Dermis blood vessel endothelial cell (primary cell): Measurements from ENCODE around the gene NDUFB8. TPM values are rescaled to one million over a fixed set of nuclear protein-coding genes. Genes with fewer than 3 reads are reported as not detected.
"Not testable (repeated sequence)": the region's sequence is repeated elsewhere in the genome, so short reads cannot be mapped to it uniquely, and the experiment has no call there.

Experiments used
- DNase-seq: peaks from one replicate; pipeline ENCODE4 v3.0.0; 2010
- total RNA-seq: library from RNA; depleted of rRNA; stranded (reverse); fragments of >200 nt; gene quantifications from 2 replicates; pipeline ENCODE4 v1.2.3, GENCODE V29; 2014

NDUFB8 gene
- 113 and 116 TPM in 2 replicates for total RNA-seq

- DNase-seq = peak; percentile 91
Measured at GRCh38 chr10:100529475-100530298, at the start of gene NDUFB8. NDUFB8 (minus strand) TSS chr10:100529871; CDS start chr10:100529851, 20 bp downstream.

GRCh38 chr10:100576282-100576635 lies 46.6 kb upstream of the NDUFB8 start:
- no peak for DNase-seq

GRCh38 chr10:100575585-100576281 lies 46.1 kb upstream of the NDUFB8 start:
- DNase-seq = no peak

GRCh38 chr10:100575146-100575545 lies 45.5 kb upstream of the NDUFB8 start:
- not testable (repeated sequence) for DNase-seq

- no peak for DNase-seq
Measured at GRCh38 chr10:100571084-100571856, 41.6 kb upstream of the NDUFB8 start.

GRCh38 chr10:100570506-100570905 lies 40.8 kb upstream of the NDUFB8 start:
- no peak for DNase-seq

- DNase-seq = no peak
Measured at GRCh38 chr10:100569687-100570481, 40.2 kb upstream of the NDUFB8 start.

- DNase-seq = no peak
Measured at GRCh38 chr10:100568912-100569311, 39.2 kb upstream of the NDUFB8 start.

- DNase-seq = no peak
Measured at GRCh38 chr10:100567826-100568225, 38.2 kb upstream of the NDUFB8 start.

GRCh38 chr10:100567249-100567648 lies 37.6 kb upstream of the NDUFB8 start:
- no peak for DNase-seq

- DNase-seq = no peak
Measured at GRCh38 chr10:100566561-100566960, 36.9 kb upstream of the NDUFB8 start.

- no peak for DNase-seq
Measured at GRCh38 chr10:100565206-100565985, 35.7 kb upstream of the NDUFB8 start.

GRCh38 chr10:100562008-100562672 lies 32.5 kb upstream of the NDUFB8 start:
- peak; percentile 80 for DNase-seq

- DNase-seq = no peak
Measured at GRCh38 chr10:100561005-100561404, 31.3 kb upstream of the NDUFB8 start.

- no peak for DNase-seq
Measured at GRCh38 chr10:100560248-100560647, 30.6 kb upstream of the NDUFB8 start.

GRCh38 chr10:100554902-100555301 lies 25.2 kb upstream of the NDUFB8 start:
- DNase-seq = no peak

- DNase-seq = no peak
Measured at GRCh38 chr10:100553929-100554328, 24.3 kb upstream of the NDUFB8 start.

GRCh38 chr10:100551738-100552137 lies 22.1 kb upstream of the NDUFB8 start:
- no peak for DNase-seq

GRCh38 chr10:100551196-100551595 lies 21.5 kb upstream of the NDUFB8 start:
- DNase-seq = no peak

GRCh38 chr10:100544950-100545349 lies 15.3 kb upstream of the NDUFB8 start:
- DNase-seq = no peak

- DNase-seq = no peak
Measured at GRCh38 chr10:100537475-100537874, 7.8 kb upstream of the NDUFB8 start.
